Measurements from ENCODE around the gene JPH2. TPM values are rescaled to one million over a fixed set of nuclear protein-coding genes. Genes with fewer than 3 reads are reported as not detected.

JPH2 gene
- polyA plus RNA-seq, 12 donors, result 20.5 to 116 (median 74.7) TPM

GRCh38 chr20:44190197-44190852 is 3.3 kb upstream of the JPH2 start:
- peak; percentile 65 for DNase-seq

DNA sequence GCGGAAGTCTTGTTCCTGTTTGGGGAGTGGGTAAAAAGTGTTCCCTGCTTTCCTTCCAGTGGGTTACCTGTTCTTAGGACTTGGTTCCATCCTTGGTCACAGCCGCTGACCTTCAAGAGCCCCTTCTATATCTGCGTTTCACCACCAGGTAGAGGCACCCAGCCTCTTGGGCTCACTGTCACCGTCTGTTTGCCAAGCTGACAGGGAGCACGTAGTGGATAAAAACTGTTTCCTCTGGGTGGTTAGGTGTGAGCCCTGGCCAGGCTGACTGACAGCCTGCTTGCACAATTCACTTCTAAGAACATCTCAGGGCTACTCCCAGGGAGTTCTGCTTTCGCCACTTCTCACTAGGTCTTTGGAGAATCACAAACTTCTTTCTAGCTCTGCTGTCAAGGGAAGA is 1.8 kb upstream of the JPH2 start:
- DNase-seq, result no peak

DNA sequence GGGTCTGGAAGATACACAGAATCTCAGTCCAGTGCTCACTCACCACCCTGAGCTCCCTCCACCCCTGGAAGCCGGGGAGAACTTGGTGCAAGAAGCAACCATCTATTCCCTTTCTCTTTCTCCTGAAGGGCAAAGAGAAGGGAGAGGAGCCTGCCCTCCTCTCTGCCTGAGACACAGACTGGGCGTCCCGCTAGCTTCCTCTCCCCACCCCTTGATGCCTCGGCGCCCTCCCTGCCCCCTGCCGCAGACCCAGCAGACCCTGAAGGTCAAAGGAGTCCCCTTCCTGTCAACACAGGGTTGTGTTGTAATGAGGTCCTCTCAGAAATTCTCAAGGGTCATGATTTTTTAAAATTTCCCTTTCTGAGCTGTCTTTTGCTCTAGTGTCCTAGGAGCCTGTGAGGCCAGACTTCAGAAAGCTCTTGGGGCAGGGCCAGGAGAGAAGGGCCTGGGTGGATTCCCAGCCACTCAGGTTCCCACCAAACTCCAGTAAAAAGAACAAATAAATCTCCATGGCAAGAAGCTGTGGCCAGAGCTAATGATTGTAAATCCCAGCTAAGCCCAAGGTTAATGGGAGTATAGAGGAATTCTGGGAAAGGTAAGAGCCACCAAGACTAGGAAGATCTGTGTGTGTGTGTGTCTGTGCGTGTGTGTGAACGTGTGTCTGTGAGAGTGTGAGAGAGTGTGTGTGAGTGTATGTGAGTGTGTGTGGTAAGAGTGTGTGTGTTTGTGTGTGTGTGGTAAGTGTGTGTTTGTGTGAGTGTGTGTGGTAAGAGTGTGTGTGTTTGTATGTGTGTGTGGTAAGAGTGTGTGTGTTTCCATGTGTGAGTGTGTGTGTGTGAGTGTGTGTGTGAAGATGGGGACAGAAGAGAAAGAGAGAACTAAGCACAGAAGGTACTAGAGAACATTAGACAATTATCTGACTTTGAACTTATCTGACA is 1.1 kb upstream of the JPH2 start:
- DNase-seq, result no peak

DNA sequence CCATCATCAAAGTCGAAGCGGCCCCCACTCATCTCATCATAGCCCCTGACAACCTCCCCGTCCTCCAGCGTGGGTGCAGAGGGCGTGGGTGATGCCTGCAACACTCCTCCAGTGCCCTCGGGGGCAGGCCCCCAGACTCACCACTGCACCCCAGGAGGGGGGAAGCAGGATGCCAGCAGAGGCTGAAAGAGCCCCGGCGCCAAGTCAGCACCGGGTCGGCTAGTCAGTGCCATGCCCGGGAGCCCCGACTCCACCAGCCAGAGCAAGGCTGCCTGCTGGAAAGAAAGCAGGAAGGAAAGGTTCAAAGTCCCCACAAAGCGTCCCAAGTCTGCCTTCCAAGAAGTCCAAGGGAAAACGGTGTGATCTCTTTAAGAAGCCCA is 324 bp downstream of the JPH2 start:
- no peak for DNase-seq

GRCh38 chr20:44186201-44186600 is 787 bp downstream of the JPH2 start:
- DNase-seq, result no peak

GRCh38 chr20:44185574-44185973 is 1.4 kb downstream of the JPH2 start:
- DNase-seq, result no peak

GRCh38 chr20:44183282-44183681 is 3.7 kb downstream of the JPH2 start:
- no peak for DNase-seq

GRCh38 chr20:44182863-44183262 is 4.1 kb downstream of the JPH2 start:
- DNase-seq, result no peak

GRCh38 chr20:44182135-44182765 is 4.7 kb downstream of the JPH2 start:
- no peak for DNase-seq

DNA sequence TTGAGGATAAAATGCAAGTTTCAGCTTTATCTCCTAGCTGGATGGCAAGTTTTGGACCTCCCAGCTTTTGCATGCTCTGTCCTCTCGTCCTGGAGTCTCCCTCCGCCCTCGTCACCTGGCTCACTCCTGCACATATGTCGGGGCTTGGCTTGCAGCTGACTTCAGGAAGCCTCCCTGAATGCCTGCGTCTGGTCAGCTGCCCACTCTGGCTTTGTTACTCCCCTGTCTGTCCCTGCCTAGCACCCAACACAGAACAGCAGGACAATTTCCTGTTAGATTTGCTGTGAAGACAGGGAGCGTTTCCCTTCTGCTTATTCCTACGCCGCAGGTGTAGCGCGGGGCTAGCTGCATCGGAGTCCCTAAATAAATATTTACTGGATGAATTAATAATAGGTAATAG is 5.4 kb downstream of the JPH2 start:
- no peak for DNase-seq

DNA sequence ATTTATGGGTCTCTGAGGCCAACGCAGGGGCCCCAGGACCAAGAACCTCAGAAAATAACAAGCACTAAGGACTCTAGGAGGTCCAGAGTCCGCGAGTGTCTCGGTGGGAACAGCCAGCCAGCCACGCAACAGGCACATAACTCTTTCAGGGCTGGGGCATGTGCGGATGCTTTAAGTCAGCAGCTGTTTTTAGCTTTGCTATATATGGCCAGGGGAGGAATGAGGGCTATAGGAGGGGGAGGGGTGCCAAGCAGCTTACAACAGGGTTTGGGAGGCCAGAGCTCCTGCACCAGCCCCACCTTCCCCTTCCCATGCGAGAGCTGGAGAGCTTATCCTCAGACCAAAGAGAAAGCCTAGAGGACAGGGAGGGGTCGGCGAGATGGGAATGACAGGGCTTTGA is 6.2 kb downstream of the JPH2 start:
- DNase-seq, result no peak

DNA sequence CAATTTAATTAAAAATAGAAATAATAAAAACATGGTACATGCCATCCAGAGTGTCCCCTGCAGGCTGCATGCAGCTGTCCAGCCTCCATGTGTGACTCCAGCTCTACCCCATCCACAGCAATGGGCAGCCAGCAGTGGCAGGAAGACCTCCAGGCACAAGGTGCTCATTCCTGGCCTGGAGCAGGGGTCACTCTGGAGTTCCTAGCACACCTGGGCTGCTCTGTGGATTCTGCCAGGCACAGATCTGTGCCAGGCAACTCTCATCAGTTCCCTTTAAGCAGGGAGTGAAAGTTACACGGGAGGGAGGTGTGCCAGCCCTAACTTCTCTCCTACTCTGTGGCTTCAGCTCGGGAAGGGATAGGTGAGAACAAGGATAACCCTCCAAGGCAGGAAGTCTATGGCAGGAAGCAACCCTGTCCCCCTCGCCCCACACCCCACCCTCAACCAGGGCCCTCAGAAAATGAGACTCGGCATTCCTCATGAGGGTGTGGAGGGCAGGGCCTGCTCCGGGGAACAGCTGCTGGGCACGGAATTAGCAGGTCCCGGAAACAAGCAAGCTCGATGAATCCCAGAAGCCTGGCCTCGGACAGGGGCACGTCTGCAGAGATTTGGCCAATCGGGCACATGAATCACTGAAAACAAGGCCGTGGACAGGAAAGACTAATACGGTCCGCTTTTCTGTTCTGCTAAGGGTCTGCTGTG is 10.0 kb downstream of the JPH2 start:
- no peak for DNase-seq

DNA sequence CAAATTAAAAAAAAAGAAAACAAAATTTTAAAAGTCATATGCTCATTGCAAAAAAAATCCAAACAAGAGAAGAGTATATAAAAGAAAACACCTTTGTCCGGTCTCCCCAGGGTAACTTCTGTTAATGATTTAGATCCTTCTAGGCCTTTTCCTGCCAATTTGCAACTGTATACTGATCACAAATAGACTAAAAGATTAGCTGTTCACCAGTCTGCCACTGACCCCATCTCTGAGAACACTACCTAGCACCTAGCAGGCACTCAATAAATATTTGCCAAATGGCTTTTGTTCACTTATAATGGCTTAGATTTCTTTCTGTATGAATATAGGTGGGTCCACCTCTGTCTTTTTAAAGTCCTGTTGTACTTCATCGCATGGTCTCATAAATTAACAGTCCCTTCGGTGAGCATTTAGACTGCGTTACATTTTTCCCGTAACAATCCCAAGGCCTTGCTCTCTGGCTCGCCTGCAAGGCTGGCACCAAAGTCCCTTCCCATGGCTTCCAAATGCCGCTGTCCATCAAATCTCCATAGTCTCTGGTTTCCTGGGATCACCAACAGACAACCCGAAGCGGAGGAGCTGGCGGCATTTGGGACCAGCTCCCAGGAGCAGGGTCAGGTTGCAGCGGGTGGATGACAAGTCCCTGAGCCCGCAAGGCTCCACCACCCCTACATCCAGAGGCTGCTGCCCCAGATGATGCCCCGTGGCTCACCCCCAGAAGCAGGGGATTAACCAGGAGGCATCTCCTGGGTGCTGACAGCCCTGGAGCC is 11.8 kb downstream of the JPH2 start:
- no peak for DNase-seq

DNA sequence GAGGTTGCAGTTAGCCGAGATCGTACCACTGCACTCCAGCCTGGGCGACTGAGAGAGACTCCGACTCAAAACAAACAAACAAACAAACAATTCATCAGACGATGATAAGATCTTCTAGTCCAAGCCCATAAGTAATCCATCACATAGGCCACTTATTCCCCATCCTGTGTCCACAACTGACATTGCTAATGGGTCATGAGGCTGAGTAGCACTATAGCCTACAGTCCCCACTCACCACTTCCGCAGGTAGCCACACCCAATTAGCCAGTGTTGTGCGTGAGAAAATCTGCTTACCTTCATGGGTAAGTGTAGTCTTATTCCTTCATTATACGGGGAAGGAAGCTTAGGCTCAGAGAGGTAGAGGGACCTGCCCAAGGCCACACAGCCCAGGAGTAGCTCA is 13.1 kb downstream of the JPH2 start:
- DNase-seq, result no peak

DNA sequence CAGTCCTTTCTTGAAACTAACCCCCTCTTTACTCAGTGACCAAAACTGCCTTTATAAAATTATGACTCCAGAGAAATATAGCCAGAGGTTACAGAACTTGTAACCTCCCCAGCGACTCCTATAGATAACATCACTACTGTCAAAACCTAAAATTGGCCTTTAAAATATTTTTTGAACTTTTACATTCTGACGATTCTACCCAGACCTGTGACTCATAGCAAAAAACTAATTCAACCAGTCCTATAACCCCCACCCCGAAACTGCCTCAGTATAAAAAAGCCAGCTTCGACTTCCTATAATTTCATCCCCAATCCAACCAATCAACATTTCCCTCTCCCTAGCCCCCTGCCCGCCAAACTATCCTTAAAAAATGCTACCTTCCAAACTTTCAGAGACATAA is 13.9 kb downstream of the JPH2 start:
- DNase-seq, result no peak

- no peak for DNase-seq
These were observed 14.4 kb downstream of the JPH2 start for GRCh38 chr20:44172572-44172950.

DNA sequence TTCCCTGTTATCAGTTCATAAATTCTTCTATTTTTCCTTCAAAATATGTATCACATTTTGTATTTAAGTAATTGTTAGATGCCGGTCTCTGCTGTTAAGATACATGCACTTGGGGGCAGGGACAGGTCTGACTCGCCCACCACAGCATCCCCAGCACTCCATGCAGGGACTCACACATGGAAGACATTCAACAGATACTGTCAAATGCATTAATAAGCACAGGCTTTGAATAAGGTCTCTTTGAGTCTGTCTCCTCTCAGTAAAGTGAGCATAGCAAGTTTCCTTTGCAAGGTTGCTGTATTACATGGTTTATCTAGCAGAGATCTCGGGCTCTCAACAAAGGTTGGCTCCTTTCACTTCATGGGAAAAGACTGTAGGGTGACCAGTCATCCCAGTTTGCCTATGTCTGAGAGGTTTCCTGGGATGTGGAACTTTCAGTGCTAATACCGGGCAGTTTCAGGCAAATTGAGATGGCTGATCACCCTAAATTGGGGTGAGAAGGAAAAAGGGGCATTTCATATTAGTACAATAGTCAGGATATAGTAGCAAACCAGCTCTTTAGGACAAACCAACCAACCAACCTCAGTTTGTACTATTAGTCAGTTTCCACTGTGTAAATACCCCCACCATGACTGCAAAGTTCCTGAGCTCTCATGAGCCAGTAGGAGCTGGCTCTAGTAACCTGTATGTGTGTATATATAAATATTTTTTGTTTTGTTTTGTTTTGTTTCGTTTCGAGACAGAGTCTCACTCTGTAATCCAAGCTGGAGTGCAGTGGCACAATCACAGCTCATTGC is 15.0 kb downstream of the JPH2 start:
- no peak for DNase-seq

DNA sequence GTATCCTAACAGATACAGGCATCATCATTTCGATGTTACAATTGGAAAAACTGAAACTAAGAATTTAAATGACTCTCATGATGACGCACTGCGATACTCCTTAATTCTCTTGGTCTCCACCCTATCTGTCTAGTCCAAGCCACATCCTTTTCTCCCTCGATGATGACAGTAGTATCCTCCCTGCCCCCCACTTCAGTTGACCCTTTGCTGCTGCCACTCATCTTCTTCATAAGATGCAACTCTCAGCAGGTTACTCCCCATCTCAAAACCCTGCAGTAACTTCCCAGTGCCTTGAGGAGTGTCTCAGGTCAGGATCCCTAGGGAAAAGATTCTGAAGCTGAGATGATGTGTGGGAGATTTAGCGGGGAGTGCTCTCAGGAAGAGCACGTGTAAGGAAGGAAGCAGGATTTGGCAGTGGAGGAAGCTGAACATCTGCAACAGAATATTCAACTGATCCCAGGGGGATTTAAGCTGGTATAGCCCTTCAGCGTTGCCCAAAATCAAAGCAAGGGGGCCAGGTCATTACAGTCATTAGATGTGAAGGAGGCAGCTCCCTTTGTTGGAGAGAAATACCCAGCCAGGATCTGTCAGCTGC is 16.1 kb downstream of the JPH2 start:
- no peak for DNase-seq

GRCh38 chr20:44167736-44168135 is 19.3 kb downstream of the JPH2 start:
- DNase-seq, result no peak

- DNase-seq, result no peak
These were observed 20.5 kb downstream of the JPH2 start for GRCh38 chr20:44166477-44166876.
